Measurements from ENCODE around the gene ASXL1.

ASXL1 gene

DNA sequence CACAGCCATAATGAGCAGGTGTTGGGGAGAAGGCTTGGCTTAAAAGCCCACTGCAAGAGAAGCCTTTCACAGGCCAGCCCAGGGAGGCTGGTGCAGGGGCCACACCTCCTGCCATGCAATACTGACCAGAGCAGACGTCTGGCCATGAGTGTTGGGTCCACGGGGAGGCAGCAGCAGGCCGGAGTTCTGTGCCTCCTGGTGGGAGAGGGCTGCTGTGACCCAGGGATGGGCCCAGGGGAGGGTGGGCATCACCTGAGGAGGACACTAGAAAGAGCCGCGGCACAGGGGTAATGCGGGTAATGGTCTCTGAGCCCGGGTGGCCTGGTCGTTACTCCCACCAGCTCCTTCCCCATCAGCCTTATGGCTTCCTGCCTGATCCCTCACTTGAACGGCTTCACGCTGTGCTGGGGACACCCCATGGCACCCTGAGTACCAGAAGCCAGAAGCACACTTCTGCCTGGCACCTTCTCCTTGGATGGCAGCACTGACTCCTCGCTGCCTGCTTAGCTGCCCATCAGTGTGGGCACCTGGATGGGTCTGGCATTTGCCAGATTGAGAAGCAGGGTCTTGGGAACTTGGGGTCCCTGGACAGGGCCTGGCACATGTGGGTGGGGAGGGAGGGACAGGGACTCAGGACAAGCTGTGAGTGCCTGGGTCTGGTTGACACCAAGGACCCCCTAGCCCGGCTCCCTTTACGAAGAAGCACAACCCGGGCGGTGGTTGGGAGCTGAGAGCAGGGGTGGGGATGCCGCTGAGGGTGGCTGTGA is 108.8 kb downstream of the ASXL1 start:
- TF ChIP-seq ZNF565 (CRISPR knock-in tag; conservative IDR thresholded peaks at IDR 0.05; ENCODE audit: low read depth), result no peak
- no peak for TF ChIP-seq PPARA (CRISPR knock-in tag; IDR thresholded peaks at IDR 0.05; ENCODE audit: borderline replicate concordance)
- TF ChIP-seq ESRRG (CRISPR knock-in tag; IDR thresholded peaks at IDR 0.05), result no peak
- ATAC-seq, result no peak

DNA sequence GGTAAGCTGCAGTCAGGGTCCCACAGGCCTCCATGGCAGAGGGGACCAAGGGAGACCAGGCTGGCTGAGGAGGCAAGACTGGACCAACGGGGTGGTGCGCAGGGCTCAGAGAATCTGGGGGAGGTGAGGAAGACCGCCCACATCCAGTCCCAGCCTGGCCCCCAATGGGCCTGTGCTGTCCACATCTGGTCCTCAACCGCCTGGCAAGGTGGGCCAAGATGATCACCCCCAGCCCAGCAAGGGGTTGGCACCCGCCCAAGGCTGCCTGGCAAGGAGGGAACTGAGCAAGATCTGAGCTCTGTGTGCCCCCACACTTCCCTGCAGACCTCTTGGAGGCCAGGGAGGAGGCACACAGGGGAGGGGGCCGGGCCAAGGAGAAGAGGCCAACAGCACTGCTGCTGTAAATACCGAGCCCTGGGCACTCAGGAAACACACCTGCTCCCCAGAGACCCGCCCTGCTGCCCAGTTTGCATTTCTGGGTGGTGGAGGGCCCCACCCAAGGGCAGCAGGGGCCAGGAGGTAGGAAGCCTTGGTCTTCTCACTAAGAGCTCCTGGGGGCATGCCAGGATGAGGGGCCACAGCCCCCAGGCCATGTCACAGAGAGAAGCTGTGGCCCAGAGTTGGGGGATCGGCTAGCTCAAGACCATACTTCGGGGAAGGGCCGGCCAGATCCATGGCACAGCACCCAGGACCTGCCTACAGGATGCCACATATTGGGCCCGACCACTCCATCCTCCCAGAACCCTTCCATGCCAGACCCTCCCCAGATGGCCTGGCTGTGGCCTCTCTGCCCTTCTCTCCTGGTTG is 109.6 kb downstream of the ASXL1 start:
- TF ChIP-seq GLIS3 (CRISPR knock-in tag; IDR thresholded peaks at IDR 0.05), result no peak
- no peak for TF ChIP-seq ARNTL (CRISPR knock-in tag; IDR thresholded peaks at IDR 0.05; ENCODE audit: borderline replicate concordance, low read depth)
- TF ChIP-seq ZFP30 (CRISPR knock-in tag; IDR thresholded peaks at IDR 0.05), result no peak
- TF ChIP-seq CSDC2 (CRISPR knock-in tag; IDR thresholded peaks at IDR 0.05), result no peak
- TF ChIP-seq, protein P1, sequence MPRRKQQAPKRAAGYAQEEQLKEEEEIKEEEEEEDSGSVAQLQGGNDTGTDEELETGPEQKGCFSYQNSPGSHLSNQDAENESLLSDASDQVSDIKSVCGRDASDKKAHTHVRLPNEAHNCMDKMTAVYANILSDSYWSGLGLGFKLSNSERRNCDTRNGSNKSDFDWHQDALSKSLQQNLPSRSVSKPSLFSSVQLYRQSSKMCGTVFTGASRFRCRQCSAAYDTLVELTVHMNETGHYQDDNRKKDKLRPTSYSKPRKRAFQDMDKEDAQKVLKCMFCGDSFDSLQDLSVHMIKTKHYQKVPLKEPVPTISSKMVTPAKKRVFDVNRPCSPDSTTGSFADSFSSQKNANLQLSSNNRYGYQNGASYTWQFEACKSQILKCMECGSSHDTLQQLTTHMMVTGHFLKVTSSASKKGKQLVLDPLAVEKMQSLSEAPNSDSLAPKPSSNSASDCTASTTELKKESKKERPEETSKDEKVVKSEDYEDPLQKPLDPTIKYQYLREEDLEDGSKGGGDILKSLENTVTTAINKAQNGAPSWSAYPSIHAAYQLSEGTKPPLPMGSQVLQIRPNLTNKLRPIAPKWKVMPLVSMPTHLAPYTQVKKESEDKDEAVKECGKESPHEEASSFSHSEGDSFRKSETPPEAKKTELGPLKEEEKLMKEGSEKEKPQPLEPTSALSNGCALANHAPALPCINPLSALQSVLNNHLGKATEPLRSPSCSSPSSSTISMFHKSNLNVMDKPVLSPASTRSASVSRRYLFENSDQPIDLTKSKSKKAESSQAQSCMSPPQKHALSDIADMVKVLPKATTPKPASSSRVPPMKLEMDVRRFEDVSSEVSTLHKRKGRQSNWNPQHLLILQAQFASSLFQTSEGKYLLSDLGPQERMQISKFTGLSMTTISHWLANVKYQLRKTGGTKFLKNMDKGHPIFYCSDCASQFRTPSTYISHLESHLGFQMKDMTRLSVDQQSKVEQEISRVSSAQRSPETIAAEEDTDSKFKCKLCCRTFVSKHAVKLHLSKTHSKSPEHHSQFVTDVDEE (CRISPR knock-in tag; IDR thresholded peaks at IDR 0.05), result no peak
- no peak for TF ChIP-seq ZNF70 (CRISPR knock-in tag; IDR thresholded peaks at IDR 0.05)
- no peak for TF ChIP-seq TCF4 (CRISPR knock-in tag; IDR thresholded peaks at IDR 0.05; ENCODE audit: borderline replicate concordance)
- TF ChIP-seq, protein P2, sequence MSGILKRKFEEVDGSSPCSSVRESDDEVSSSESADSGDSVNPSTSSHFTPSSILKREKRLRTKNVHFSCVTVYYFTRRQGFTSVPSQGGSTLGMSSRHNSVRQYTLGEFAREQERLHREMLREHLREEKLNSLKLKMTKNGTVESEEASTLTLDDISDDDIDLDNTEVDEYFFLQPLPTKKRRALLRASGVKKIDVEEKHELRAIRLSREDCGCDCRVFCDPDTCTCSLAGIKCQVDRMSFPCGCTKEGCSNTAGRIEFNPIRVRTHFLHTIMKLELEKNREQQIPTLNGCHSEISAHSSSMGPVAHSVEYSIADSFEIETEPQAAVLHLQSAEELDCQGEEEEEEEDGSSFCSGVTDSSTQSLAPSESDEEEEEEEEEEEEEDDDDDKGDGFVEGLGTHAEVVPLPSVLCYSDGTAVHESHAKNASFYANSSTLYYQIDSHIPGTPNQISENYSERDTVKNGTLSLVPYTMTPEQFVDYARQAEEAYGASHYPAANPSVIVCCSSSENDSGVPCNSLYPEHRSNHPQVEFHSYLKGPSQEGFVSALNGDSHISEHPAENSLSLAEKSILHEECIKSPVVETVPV (CRISPR knock-in tag; IDR thresholded peaks at IDR 0.05), result no peak
- TF ChIP-seq BACH2 (CRISPR knock-in tag; IDR thresholded peaks at IDR 0.05; ENCODE audit: borderline replicate concordance), result no peak
- TF ChIP-seq ESRRG (CRISPR knock-in tag; IDR thresholded peaks at IDR 0.05), result no peak
- TF ChIP-seq ISL1 (CRISPR knock-in tag; IDR thresholded peaks at IDR 0.05), result no peak
- TF ChIP-seq, protein P3, sequence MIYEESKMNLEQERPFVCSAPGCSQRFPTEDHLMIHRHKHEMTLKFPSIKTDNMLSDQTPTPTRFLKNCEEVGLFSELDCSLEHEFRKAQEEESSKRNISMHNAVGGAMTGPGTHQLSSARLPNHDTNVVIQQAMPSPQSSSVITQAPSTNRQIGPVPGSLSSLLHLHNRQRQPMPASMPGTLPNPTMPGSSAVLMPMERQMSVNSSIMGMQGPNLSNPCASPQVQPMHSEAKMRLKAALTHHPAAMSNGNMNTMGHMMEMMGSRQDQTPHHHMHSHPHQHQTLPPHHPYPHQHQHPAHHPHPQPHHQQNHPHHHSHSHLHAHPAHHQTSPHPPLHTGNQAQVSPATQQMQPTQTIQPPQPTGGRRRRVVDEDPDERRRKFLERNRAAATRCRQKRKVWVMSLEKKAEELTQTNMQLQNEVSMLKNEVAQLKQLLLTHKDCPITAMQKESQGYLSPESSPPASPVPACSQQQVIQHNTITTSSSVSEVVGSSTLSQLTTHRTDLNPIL (CRISPR knock-in tag; IDR thresholded peaks at IDR 0.05; ENCODE audit: low read depth), result no peak
- no peak for TF ChIP-seq ZC3H10 (CRISPR knock-in tag; IDR thresholded peaks at IDR 0.05)
- no peak for ATAC-seq

DNA sequence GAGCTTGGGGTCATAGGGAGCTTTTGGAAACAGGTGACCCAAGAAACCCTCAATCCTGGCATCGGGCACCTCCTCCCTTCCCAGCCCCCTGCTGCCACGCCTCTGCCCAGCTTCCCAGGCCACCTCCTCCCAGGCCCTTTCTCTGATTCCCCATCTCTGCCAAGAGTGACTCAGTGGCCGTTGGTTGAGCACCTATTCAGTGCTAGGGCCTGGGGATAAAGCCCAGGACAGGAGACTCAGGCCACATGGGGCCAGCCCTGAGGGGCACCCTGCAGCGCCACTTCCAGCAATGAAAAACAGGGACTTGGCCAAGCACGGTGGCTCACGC is 110.1 kb downstream of the ASXL1 start:
- no peak for TF ChIP-seq GLIS3 (CRISPR knock-in tag; IDR thresholded peaks at IDR 0.05)
- TF ChIP-seq TCF4 (CRISPR knock-in tag; IDR thresholded peaks at IDR 0.05; ENCODE audit: borderline replicate concordance), result no peak
- TF ChIP-seq ZNF565 (CRISPR knock-in tag; conservative IDR thresholded peaks at IDR 0.05; ENCODE audit: low read depth), result no peak
- no peak for TF ChIP-seq ARNTL (CRISPR knock-in tag; IDR thresholded peaks at IDR 0.05; ENCODE audit: borderline replicate concordance, low read depth)
- TF ChIP-seq TOX (CRISPR knock-in tag; IDR thresholded peaks at IDR 0.05; ENCODE audit: borderline replicate concordance), result no peak
- TF ChIP-seq BACH2 (CRISPR knock-in tag; IDR thresholded peaks at IDR 0.05; ENCODE audit: borderline replicate concordance), result no peak
- TF ChIP-seq, protein P4, sequence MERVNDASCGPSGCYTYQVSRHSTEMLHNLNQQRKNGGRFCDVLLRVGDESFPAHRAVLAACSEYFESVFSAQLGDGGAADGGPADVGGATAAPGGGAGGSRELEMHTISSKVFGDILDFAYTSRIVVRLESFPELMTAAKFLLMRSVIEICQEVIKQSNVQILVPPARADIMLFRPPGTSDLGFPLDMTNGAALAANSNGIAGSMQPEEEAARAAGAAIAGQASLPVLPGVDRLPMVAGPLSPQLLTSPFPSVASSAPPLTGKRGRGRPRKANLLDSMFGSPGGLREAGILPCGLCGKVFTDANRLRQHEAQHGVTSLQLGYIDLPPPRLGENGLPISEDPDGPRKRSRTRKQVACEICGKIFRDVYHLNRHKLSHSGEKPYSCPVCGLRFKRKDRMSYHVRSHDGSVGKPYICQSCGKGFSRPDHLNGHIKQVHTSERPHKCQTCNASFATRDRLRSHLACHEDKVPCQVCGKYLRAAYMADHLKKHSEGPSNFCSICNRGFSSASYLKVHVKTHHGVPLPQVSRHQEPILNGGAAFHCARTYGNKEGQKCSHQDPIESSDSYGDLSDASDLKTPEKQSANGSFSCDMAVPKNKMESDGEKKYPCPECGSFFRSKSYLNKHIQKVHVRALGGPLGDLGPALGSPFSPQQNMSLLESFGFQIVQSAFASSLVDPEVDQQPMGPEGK (CRISPR knock-in tag; IDR thresholded peaks at IDR 0.05; ENCODE audit: borderline replicate concordance), result no peak
- TF ChIP-seq CSDC2 (CRISPR knock-in tag; IDR thresholded peaks at IDR 0.05), result no peak
- TF ChIP-seq, protein P3 (CRISPR knock-in tag; IDR thresholded peaks at IDR 0.05; ENCODE audit: low read depth), result no peak
- TF ChIP-seq ISL1 (CRISPR knock-in tag; IDR thresholded peaks at IDR 0.05), result no peak
- TF ChIP-seq SNAI2 (CRISPR knock-in tag; IDR thresholded peaks at IDR 0.05), result no peak
- TF ChIP-seq ZNF8 (CRISPR knock-in tag; IDR thresholded peaks at IDR 0.05), result no peak
- TF ChIP-seq, protein P5, sequence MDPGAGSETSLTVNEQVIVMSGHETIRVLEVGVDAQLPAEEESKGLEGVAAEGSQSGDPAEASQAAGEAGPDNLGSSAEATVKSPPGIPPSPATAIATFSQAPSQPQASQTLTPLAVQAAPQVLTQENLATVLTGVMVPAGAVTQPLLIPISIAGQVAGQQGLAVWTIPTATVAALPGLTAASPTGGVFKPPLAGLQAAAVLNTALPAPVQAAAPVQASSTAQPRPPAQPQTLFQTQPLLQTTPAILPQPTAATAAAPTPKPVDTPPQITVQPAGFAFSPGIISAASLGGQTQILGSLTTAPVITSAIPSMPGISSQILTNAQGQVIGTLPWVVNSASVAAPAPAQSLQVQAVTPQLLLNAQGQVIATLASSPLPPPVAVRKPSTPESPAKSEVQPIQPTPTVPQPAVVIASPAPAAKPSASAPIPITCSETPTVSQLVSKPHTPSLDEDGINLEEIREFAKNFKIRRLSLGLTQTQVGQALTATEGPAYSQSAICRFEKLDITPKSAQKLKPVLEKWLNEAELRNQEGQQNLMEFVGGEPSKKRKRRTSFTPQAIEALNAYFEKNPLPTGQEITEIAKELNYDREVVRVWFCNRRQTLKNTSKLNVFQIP (CRISPR knock-in tag; IDR thresholded peaks at IDR 0.05; ENCODE audit: borderline replicate concordance, low read depth), result no peak
- TF ChIP-seq RARB (CRISPR knock-in tag; IDR thresholded peaks at IDR 0.05), result no peak
- TF ChIP-seq ZFP30 (CRISPR knock-in tag; IDR thresholded peaks at IDR 0.05), result no peak
- no peak for TF ChIP-seq ESRRG (CRISPR knock-in tag; IDR thresholded peaks at IDR 0.05)
- TF ChIP-seq PPARA (CRISPR knock-in tag; IDR thresholded peaks at IDR 0.05; ENCODE audit: borderline replicate concordance), result no peak
- no peak for ATAC-seq
